ENCODE data around the gene WASF1.

DNA sequence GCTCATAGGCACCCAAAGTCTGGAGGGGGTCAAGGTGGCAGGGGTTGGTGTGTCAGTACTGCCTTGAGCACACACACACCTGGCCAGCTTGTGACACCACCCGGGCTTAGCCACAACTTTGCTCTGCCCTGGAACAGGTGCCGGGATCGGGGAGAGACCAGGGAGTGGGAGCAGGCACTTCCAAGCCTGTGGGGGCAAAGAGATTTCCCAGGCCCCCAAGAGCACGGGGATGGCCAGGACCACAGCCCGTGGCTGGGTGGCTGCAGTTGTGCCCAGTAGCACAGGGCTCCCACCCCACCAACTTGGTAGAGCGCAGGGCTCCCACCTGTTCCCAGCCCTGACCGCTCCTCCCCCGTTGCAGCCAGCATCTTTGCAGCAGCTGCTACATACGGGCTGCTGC is 40.4 kb downstream of the WASF1 start:
- TF ChIP-seq CTCF (conservative IDR thresholded peaks at IDR 0.05 in 1 of 2, IDR thresholded peaks at IDR 0.05 in 1 of 2; ENCODE audit: extremely low read depth in 1 of 2, insufficient read depth in 1 of 2, low read depth in 1 of 2, low read length in 2 of 2): no peak
- TF ChIP-seq EZH2 (IDR thresholded peaks at IDR 0.05; ENCODE audit: borderline replicate concordance, low read length): no peak

Data from mammary epithelial cell (primary cell).